Activated CD8-positive, alpha-beta T cell treated with anti-CD3 and anti-CD28 coated beads for 36 hours (primary cell): ENCODE measurements around the gene TEX26. TPM values are rescaled to one million over a fixed set of nuclear protein-coding genes. Genes with fewer than 3 reads are reported as not detected.

Experiments used
- ATAC-seq: fragments of 200-7000 bp; cut with Tn5 transposase; one replicate; pipeline ENCODE4 v1.10.0; 2021; ENCODE audit warnings: mild to moderate bottlenecking, moderate library complexity
- CTCF ChIA-PET: fragments of 350-600 bp; sonication (Branson Sonifier 250); formaldehyde crosslinking; loops from one replicate; lab custom pipeline; 2021; ENCODE audit warnings: antibody characterized with exemption; lab: Charles Lee
- POLR2A ChIA-PET: fragments of 350-600 bp; sonication (Branson Sonifier 250); formaldehyde crosslinking; loops from one replicate; lab custom pipeline; 2021; ENCODE audit warnings: antibody characterized with exemption; lab: Charles Lee
- DNase-seq: peaks from one replicate; pipeline ENCODE4 v3.0.0-alpha.2; 2020
- H3K27ac Mint-ChIP-seq: one replicate; pipeline ENCODE4 v1.8.0; 2021; ENCODE audit warnings: mild to moderate bottlenecking, mixed read lengths
- H3K27me3 Mint-ChIP-seq: one replicate; pipeline ENCODE4 v1.8.0; 2021; ENCODE audit warnings: mixed read lengths
- H3K36me3 Mint-ChIP-seq: one replicate; pipeline ENCODE4 v1.8.0; 2021; ENCODE audit warnings: low read depth, mixed read lengths
- H3K4me1 Mint-ChIP-seq: one replicate; pipeline ENCODE4 v1.8.0; 2021; ENCODE audit warnings: low read depth, mixed read lengths
- H3K4me3 Mint-ChIP-seq: one replicate; pipeline ENCODE4 v1.8.0; 2021; ENCODE audit warnings: mild to moderate bottlenecking, moderate library complexity, mixed read lengths
- H3K9me3 Mint-ChIP-seq: one replicate; pipeline ENCODE4 v1.8.0; 2021; ENCODE audit warnings: mixed read lengths
- CTCF ChIP-seq: fragments of 200-600 bp; IDR thresholded peaks from one replicate; pipeline ENCODE4 v1.8.0; 2022; ENCODE audit warnings: antibody characterized with exemption, mild to moderate bottlenecking
- intact Hi-C: fragments of 100-400 bp; cut with micrococcal nuclease; formaldehyde crosslinking; loops from one replicate; pipeline ENCODE4 v1.10.0; 2022
- total RNA-seq, 2 experiments: library from RNA; stranded (reverse); gene quantifications; one replicate each; pipeline ENCODE4 v1.2.3, GENCODE V29; 2021

Gene TEX26
- total RNA-seq, 2 experiments from 2014 or later = not detected

- intact Hi-C loops = no loop called here
- ATAC-seq (no peak), DNase-seq (peak; percentile 45)
- TF ChIP-seq CTCF = peak; percentile 39
- ChIA-PET POLR2A (no interaction called here), CTCF (interaction anchor here (0.7 to 1.9 kb wide), 13 partner anchors 8 to 218 kb away, joined by 3 to 7 read pairs (median 3); no protein-coding TSS in a partner anchor)
- no peak overlapping the region for H3K27ac Mint-ChIP-seq
- no peaks in the 10 kb centered on the region for H3K36me3 Mint-ChIP-seq
- H3K4me1 Mint-ChIP-seq = no peaks in the 10 kb centered on the region
- peaks cover 23% of the 10 kb centered on the region for H3K27me3 Mint-ChIP-seq
- H3K4me3 Mint-ChIP-seq = no peak overlapping the region
- no peaks in the 10 kb centered on the region for H3K9me3 Mint-ChIP-seq
These were observed 39.5 kb upstream of the TEX26 start for GRCh38 chr13:30892966-30893365.

- no peak for DNase-seq
- no peak for TF ChIP-seq CTCF
- Mint-ChIP-seq H3K9me3 (no peaks in the 10 kb centered on the region), H3K36me3 (no peaks in the 10 kb centered on the region), H3K4me3 (no peak overlapping the region), H3K27me3 (peaks cover 35% of the 10 kb centered on the region), H3K4me1 (peaks cover 10% of the 10 kb centered on the region), H3K27ac (no peak overlapping the region)
- ATAC-seq = no peak
- POLR2A ChIA-PET = no interaction called here
- CTCF ChIA-PET = no interaction called here
- intact Hi-C loops = no loop called here
These were observed 36.7 kb upstream of the TEX26 start for GRCh38 chr13:30895773-30896172.

GRCh38 chr13:30898070-30898469, 34.4 kb upstream of the TEX26 start:
- Mint-ChIP-seq H3K27ac (no peak overlapping the region), H3K27me3 (peaks cover 31% of the 10 kb centered on the region), H3K4me3 (no peak overlapping the region), H3K36me3 (no peaks in the 10 kb centered on the region), H3K4me1 (peaks cover 10% of the 10 kb centered on the region), H3K9me3 (no peaks in the 10 kb centered on the region)
- CTCF ChIA-PET = no interaction called here
- intact Hi-C loops = no loop called here
- ATAC-seq (no peak), DNase-seq (no peak)
- TF ChIP-seq CTCF = no peak
- POLR2A ChIA-PET = no interaction called here

- POLR2A ChIA-PET = no interaction called here
These were observed 33.7 kb upstream of the TEX26 start for GRCh38 chr13:30898678-30899241.

More at GRCh38 chr13:30898678-30899241, 33.7 kb upstream of the TEX26 start:
- peaks cover 31% of the 10 kb centered on the region for H3K27me3 Mint-ChIP-seq
- H3K36me3 Mint-ChIP-seq = no peaks in the 10 kb centered on the region
- no peak overlapping the region for H3K27ac Mint-ChIP-seq
- ATAC-seq (peak; percentile 80), DNase-seq (peak; percentile 16)
- CTCF ChIA-PET = interaction anchor here (1.2 kb wide), 1 partner anchor 12 kb away, joined by 3 read pairs; no protein-coding TSS in a partner anchor
- H3K4me1 Mint-ChIP-seq = peaks cover 10% of the 10 kb centered on the region
- no peaks in the 10 kb centered on the region for H3K9me3 Mint-ChIP-seq
- intact Hi-C loops = no loop called here
- H3K4me3 Mint-ChIP-seq = no peak overlapping the region
- TF ChIP-seq CTCF = no peak
